ENCODE measurements around the gene DOK3.

Gene DOK3

GRCh38 chr5:177497292-177498012, 12.2 kb downstream of the DOK3 start, which contains the start of gene PDLIM7:
TSS of gene PDLIM7 (minus strand) at chr5:177497604. CDS start at chr5:177496512, 1,092 bp downstream.
- Mint-ChIP-seq H3K4me3 (peak within 1 kb of the TSS; percentile 85), H3K36me3 (peaks cover 2% of the 10 kb centered on the region), H3K27me3 (no peaks in the 10 kb centered on the region), H3K27ac (peak within 1 kb of the TSS; percentile 35), H3K9me3 (no peaks in the 10 kb centered on the region), H3K4me1 (peaks cover 19% of the 10 kb centered on the region)

- Mint-ChIP-seq H3K27me3 (no peaks in the 10 kb centered on the region), H3K4me1 (peaks cover 19% of the 10 kb centered on the region), H3K36me3 (peaks cover 2% of the 10 kb centered on the region), H3K9me3 (no peaks in the 10 kb centered on the region), H3K4me3 (peak overlapping the region; percentile 7), H3K27ac (no peak overlapping the region)
These were observed 12.8 kb downstream of the DOK3 start for GRCh38 chr5:177496727-177497291.

- H3K27ac Mint-ChIP-seq = no peak overlapping the region
- no peaks in the 10 kb centered on the region for H3K9me3 Mint-ChIP-seq
- peaks cover 19% of the 10 kb centered on the region for H3K4me1 Mint-ChIP-seq
- H3K4me3 Mint-ChIP-seq = peak overlapping the region; percentile 7
- H3K27me3 Mint-ChIP-seq = no peaks in the 10 kb centered on the region
- H3K36me3 Mint-ChIP-seq = peaks cover 2% of the 10 kb centered on the region
These were observed 13.4 kb downstream of the DOK3 start for GRCh38 chr5:177496070-177496726.

GRCh38 chr5:177495243-177496060, 14.2 kb downstream of the DOK3 start:
- Mint-ChIP-seq H3K4me1 (peaks cover 16% of the 10 kb centered on the region), H3K9me3 (no peaks in the 10 kb centered on the region), H3K27me3 (no peaks in the 10 kb centered on the region), H3K27ac (no peak overlapping the region), H3K4me3 (no peak overlapping the region), H3K36me3 (peaks cover 2% of the 10 kb centered on the region)

- H3K4me1 Mint-ChIP-seq = peaks cover 16% of the 10 kb centered on the region
- H3K36me3 Mint-ChIP-seq = peaks cover 2% of the 10 kb centered on the region
- H3K27ac Mint-ChIP-seq = no peak overlapping the region
- H3K4me3 Mint-ChIP-seq = no peak overlapping the region
- no peaks in the 10 kb centered on the region for H3K27me3 Mint-ChIP-seq
- H3K9me3 Mint-ChIP-seq = no peaks in the 10 kb centered on the region
These were observed 15.1 kb downstream of the DOK3 start for GRCh38 chr5:177494346-177495195.

- H3K4me1 Mint-ChIP-seq = peaks cover 15% of the 10 kb centered on the region
- peaks cover 2% of the 10 kb centered on the region for H3K36me3 Mint-ChIP-seq
- H3K27ac Mint-ChIP-seq = no peak overlapping the region
- H3K27me3 Mint-ChIP-seq = no peaks in the 10 kb centered on the region
- no peaks in the 10 kb centered on the region for H3K9me3 Mint-ChIP-seq
- H3K4me3 Mint-ChIP-seq = no peak overlapping the region
These were observed 15.8 kb downstream of the DOK3 start for GRCh38 chr5:177493795-177494345.

GRCh38 chr5:177492841-177493240, 16.8 kb downstream of the DOK3 start:
- H3K36me3 Mint-ChIP-seq = peaks cover 2% of the 10 kb centered on the region

GRCh38 chr5:177491983-177492746, 17.5 kb downstream of the DOK3 start:
- Mint-ChIP-seq H3K4me1 (peaks cover 7% of the 10 kb centered on the region), H3K27ac (no peak overlapping the region), H3K27me3 (no peaks in the 10 kb centered on the region), H3K4me3 (no peak overlapping the region), H3K9me3 (no peaks in the 10 kb centered on the region), H3K36me3 (peaks cover 2% of the 10 kb centered on the region)

More at GRCh38 chr5:177492841-177493240, 16.8 kb downstream of the DOK3 start:
- Mint-ChIP-seq H3K9me3 (no peaks in the 10 kb centered on the region), H3K27ac (no peak overlapping the region), H3K4me1 (peaks cover 7% of the 10 kb centered on the region), H3K4me3 (no peak overlapping the region), H3K27me3 (no peaks in the 10 kb centered on the region)

- Mint-ChIP-seq H3K4me1 (peaks cover 7% of the 10 kb centered on the region), H3K27ac (no peak overlapping the region), H3K9me3 (no peaks in the 10 kb centered on the region), H3K4me3 (no peak overlapping the region), H3K27me3 (no peaks in the 10 kb centered on the region), H3K36me3 (peaks cover 2% of the 10 kb centered on the region)
These were observed 18.1 kb downstream of the DOK3 start for GRCh38 chr5:177491429-177491945.

- Mint-ChIP-seq H3K4me3 (no peak overlapping the region), H3K9me3 (no peaks in the 10 kb centered on the region), H3K27ac (no peak overlapping the region), H3K36me3 (peaks cover 2% of the 10 kb centered on the region), H3K27me3 (no peaks in the 10 kb centered on the region), H3K4me1 (peaks cover 4% of the 10 kb centered on the region)
These were observed 18.6 kb downstream of the DOK3 start for GRCh38 chr5:177490992-177491391.

- H3K27ac Mint-ChIP-seq = no peak overlapping the region
- H3K4me1 Mint-ChIP-seq = peaks cover 4% of the 10 kb centered on the region
- H3K9me3 Mint-ChIP-seq = no peaks in the 10 kb centered on the region
- no peaks in the 10 kb centered on the region for H3K27me3 Mint-ChIP-seq
- no peak overlapping the region for H3K4me3 Mint-ChIP-seq
- peaks cover 2% of the 10 kb centered on the region for H3K36me3 Mint-ChIP-seq
These were observed 19.2 kb downstream of the DOK3 start for GRCh38 chr5:177490311-177490991.

GRCh38 chr5:177489119-177489716, 20.4 kb downstream of the DOK3 start:
- peaks cover 4% of the 10 kb centered on the region for H3K4me1 Mint-ChIP-seq
- H3K9me3 Mint-ChIP-seq = no peaks in the 10 kb centered on the region
- H3K4me3 Mint-ChIP-seq = no peak overlapping the region
- H3K27me3 Mint-ChIP-seq = no peaks in the 10 kb centered on the region
- H3K36me3 Mint-ChIP-seq = peaks cover 2% of the 10 kb centered on the region
- H3K27ac Mint-ChIP-seq = no peak overlapping the region

GRCh38 chr5:177487975-177488374, 21.7 kb downstream of the DOK3 start:
- Mint-ChIP-seq H3K36me3 (peaks cover 2% of the 10 kb centered on the region), H3K4me1 (no peaks in the 10 kb centered on the region), H3K4me3 (no peak overlapping the region), H3K27ac (no peak overlapping the region), H3K9me3 (no peaks in the 10 kb centered on the region), H3K27me3 (no peaks in the 10 kb centered on the region)

Data from activated naive CD4-positive, alpha-beta T cell treated with anti-CD3 and anti-CD28 coated beads, Interleukin-2, amount 50 U/mL, for 24 hours (primary cell).